Natural killer cell (primary cell): ENCODE measurements around the gene PTPRM. TPM values are rescaled to one million over a fixed set of nuclear protein-coding genes. Genes with fewer than 3 reads are reported as not detected.

Source experiments
- ATAC-seq, 3 donors: fragments of 150-1000 bp in 2 of 3; fragments of 200-7000 bp in 1 of 3; cut with Tn5 transposase; 1 replicate in 1 of 3; 2 replicates in 2 of 3; pipeline ENCODE4 v1.10.0; 2021; ENCODE audit warnings: mild to moderate bottlenecking in 2 of 3, moderate library complexity in 2 of 3
- DNase-seq, 2 donors: peaks; one replicate each; pipeline versions ENCODE4 v3.0.0 to v3.0.0-alpha.2; 2013 to 2021; ENCODE audit warnings: mixed read lengths in 1 of 2
- H3K27ac ChIP-seq: one replicate; pipeline ENCODE4 v1.5.1; 2013; ENCODE audit warnings: mild to moderate bottlenecking, low read length
- H3K27me3 ChIP-seq: one replicate; pipeline ENCODE4 v1.6.1; 2013; ENCODE audit warnings: low read length; ENCODE audit not compliant: control insufficient read depth, insufficient read depth
- H3K36me3 ChIP-seq: one replicate; pipeline ENCODE4 v1.6.1; 2013; ENCODE audit warnings: low read length; ENCODE audit not compliant: control insufficient read depth, insufficient read depth
- H3K4me1 ChIP-seq: one replicate; pipeline ENCODE4 v1.6.1; 2013; ENCODE audit warnings: low read length; ENCODE audit not compliant: control insufficient read depth, insufficient read depth
- H3K4me3 ChIP-seq: one replicate; pipeline ENCODE4 v1.5.1; 2013; ENCODE audit warnings: low read length
- H3K9me3 ChIP-seq: one replicate; pipeline ENCODE4 v1.6.1; 2013; ENCODE audit warnings: low read length; ENCODE audit not compliant: control insufficient read depth, insufficient read depth
- H3K27ac Mint-ChIP-seq, 2 donors: one replicate each; pipeline ENCODE4 v1.8.0; 2022; ENCODE audit warnings: mild to moderate bottlenecking in 2 of 2, mixed read lengths in 2 of 2, moderate library complexity in 1 of 2
- H3K27me3 Mint-ChIP-seq, 2 donors: one replicate each; pipeline ENCODE4 v1.8.0; 2022; ENCODE audit warnings: low read depth in 2 of 2, mixed read lengths in 2 of 2
- H3K36me3 Mint-ChIP-seq: one replicate; pipeline ENCODE4 v1.8.0; 2022; ENCODE audit warnings: mixed read lengths
- H3K4me1 Mint-ChIP-seq, 2 donors: one replicate each; pipeline ENCODE4 v1.8.0; 2022; ENCODE audit warnings: mixed read lengths in 2 of 2
- H3K4me3 Mint-ChIP-seq: one replicate; pipeline ENCODE4 v1.8.0; 2022; ENCODE audit warnings: mild to moderate bottlenecking, moderate library complexity, mixed read lengths
- H3K9me3 Mint-ChIP-seq, 2 donors: one replicate each; pipeline ENCODE4 v1.8.0; 2022; ENCODE audit warnings: mixed read lengths in 2 of 2
- WGBS: methylation state at CpG from one replicate; pipeline ENCODE4 v1.1.7; 2013; ENCODE audit warnings: missing lambda C conversion rate; ENCODE audit not compliant: insufficient coverage; 5-methylcytosine and 5-hydroxymethylcytosine counted together
- intact Hi-C: fragments of 100-400 bp; cut with micrococcal nuclease; formaldehyde crosslinking; loops from one replicate; pipeline ENCODE4 v1.14.2; 2022
- total RNA-seq, 4 donors: library from RNA; stranded (reverse); fragments of 120-200 nt in 1 of 4; gene quantifications; one replicate each; pipeline versions ENCODE4 v1.2.3 to v1.2.4, GENCODE V29; 2013 to 2022
- TF ChIP-seq, protein P1 (sequence below): fragments of 200-600 bp; IDR thresholded peaks from one replicate; pipeline ENCODE4 v1.8.0; 2022; ENCODE audit warnings: antibody characterized with exemption

Gene PTPRM
- total RNA-seq, 3 donors from 2014 or later (not counting 1 experiment from before 2014, with no cell fraction given): 5.0 to 13.2 (median 12.1) TPM

DNA sequence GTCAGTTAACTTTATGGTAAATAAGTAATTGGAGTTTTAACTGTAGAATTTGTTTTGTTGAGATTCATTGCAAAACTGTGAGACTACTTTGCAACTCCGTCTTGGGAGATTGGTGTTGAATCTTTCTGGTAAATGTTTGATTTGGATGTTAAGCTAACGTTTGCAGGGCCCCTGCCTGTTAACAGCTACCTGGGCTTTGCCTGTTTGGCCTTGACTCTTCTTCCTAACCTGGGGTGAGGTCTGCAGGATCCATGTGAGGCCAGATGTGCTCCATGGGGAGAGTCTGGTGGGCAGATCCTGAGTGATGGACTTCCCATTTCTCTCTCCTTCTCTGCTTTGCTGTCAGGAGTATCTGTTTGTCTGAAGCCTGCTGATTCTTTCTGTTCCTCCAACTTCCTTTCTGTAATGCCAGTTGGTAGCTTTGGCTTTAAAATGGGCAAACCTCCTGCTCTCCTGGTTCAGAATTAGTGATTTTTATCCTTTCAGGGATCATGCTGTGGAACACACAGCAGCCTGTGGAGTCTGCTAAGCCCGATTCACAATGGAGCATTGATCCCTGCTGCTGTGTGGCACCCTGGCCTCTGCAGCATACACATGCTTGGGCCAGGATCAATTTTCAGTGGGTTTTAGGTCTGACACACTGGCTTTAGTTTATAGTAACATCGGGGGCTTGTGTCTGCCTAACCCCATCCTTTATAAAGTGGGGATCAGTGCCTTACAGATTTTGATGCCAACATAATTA is 36.3 kb downstream of the PTPRM start:
- H3K36me3 Mint-ChIP-seq: no peaks in the 10 kb centered on the region
- intact Hi-C loops: no loop called here
- Histone ChIP-seq H3K27me3 (no peaks in the 10 kb centered on the region), H3K36me3 (no peaks in the 10 kb centered on the region), H3K4me1 (peaks cover 26% of the 10 kb centered on the region), H3K27ac (no peak overlapping the region), H3K4me3 (no peak overlapping the region), H3K9me3 (no peaks in the 10 kb centered on the region)
- TF ChIP-seq, protein P1, sequence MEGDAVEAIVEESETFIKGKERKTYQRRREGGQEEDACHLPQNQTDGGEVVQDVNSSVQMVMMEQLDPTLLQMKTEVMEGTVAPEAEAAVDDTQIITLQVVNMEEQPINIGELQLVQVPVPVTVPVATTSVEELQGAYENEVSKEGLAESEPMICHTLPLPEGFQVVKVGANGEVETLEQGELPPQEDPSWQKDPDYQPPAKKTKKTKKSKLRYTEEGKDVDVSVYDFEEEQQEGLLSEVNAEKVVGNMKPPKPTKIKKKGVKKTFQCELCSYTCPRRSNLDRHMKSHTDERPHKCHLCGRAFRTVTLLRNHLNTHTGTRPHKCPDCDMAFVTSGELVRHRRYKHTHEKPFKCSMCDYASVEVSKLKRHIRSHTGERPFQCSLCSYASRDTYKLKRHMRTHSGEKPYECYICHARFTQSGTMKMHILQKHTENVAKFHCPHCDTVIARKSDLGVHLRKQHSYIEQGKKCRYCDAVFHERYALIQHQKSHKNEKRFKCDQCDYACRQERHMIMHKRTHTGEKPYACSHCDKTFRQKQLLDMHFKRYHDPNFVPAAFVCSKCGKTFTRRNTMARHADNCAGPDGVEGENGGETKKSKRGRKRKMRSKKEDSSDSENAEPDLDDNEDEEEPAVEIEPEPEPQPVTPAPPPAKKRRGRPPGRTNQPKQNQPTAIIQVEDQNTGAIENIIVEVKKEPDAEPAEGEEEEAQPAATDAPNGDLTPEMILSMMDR: no peak
- H3K4me1 Mint-ChIP-seq: peaks cover 11 to 12% of the 10 kb centered on the region in 2 donors
- H3K4me3 Mint-ChIP-seq: no peak overlapping the region
- H3K27ac Mint-ChIP-seq: no peak overlapping the region
- ATAC-seq (no peak), DNase-seq (no peak)
- H3K27me3 Mint-ChIP-seq: no peaks in the 10 kb centered on the region
- H3K9me3 Mint-ChIP-seq: no peaks in the 10 kb centered on the region
- WGBS: 89% methylated on average over 4 of the region's 4 CpGs

DNA sequence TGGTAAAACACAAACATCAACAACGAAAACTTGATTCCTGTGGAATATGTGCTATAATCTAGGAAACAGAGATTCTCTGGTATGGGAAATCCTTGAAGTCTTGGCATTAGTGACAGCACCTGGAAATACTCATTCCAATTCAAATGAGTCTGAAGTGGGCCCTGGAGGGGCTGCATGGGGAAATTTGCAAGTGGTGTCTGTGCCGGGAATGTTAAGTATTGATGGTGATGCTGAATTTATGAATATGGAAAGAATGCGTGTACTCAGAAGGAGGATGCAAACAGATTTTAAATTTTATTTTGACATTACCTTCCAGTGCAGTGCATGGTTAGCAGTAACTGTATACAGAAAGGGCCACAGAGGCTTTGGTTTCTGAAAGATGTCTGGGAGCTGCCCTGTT is 37.2 kb downstream of the PTPRM start:
- Histone ChIP-seq H3K4me1 (peaks cover 25% of the 10 kb centered on the region), H3K9me3 (no peaks in the 10 kb centered on the region), H3K36me3 (no peaks in the 10 kb centered on the region), H3K27me3 (no peaks in the 10 kb centered on the region), H3K27ac (no peak overlapping the region), H3K4me3 (no peak overlapping the region)
- TF ChIP-seq, protein P1: no peak
- H3K36me3 Mint-ChIP-seq: no peaks in the 10 kb centered on the region
- H3K4me1 Mint-ChIP-seq: peaks cover 11 to 12% of the 10 kb centered on the region in 2 donors
- no peak overlapping the region for H3K4me3 Mint-ChIP-seq
- 94% methylated on average over 3 of the region's 3 CpGs for WGBS
- intact Hi-C loops: no loop called here
- H3K27me3 Mint-ChIP-seq: no peaks in the 10 kb centered on the region
- DNase-seq (no peak), ATAC-seq (no peak)
- H3K27ac Mint-ChIP-seq: no peak overlapping the region
- H3K9me3 Mint-ChIP-seq: no peaks in the 10 kb centered on the region

- DNase-seq (no peak), ATAC-seq (no peak)
- no CpG with 5 or more reads among the region's 2 CpGs for WGBS
- TF ChIP-seq, protein P1: no peak
- Mint-ChIP-seq H3K27me3 (no peaks in the 10 kb centered on the region), H3K4me1 (peaks cover 6 to 12% of the 10 kb centered on the region in 2 donors), H3K27ac (no peak overlapping the region), H3K36me3 (no peaks in the 10 kb centered on the region), H3K9me3 (peaks cover 0 to 2% of the 10 kb centered on the region in 2 donors), H3K4me3 (no peak overlapping the region)
- intact Hi-C loops: no loop called here
- Histone ChIP-seq H3K27me3 (no peaks in the 10 kb centered on the region), H3K36me3 (no peaks in the 10 kb centered on the region), H3K27ac (no peak overlapping the region), H3K4me3 (no peak overlapping the region), H3K9me3 (no peaks in the 10 kb centered on the region), H3K4me1 (peaks cover 12% of the 10 kb centered on the region)
Observed at GRCh38 chr18:7605705-7606104, 38.6 kb downstream of the PTPRM start.
